HG03280 (cell line): Measurements from ENCODE around the gene KCNIP4.

Source experiments
- ATAC-seq: cut with Tn5 transposase; IDR thresholded peaks from one replicate; pipeline ENCODE4 v1.9.1; 2021; ENCODE audit warnings: mild to moderate bottlenecking, moderate library complexity; ENCODE audit not compliant: unreplicated experiment

The KCNIP4 gene

DNA sequence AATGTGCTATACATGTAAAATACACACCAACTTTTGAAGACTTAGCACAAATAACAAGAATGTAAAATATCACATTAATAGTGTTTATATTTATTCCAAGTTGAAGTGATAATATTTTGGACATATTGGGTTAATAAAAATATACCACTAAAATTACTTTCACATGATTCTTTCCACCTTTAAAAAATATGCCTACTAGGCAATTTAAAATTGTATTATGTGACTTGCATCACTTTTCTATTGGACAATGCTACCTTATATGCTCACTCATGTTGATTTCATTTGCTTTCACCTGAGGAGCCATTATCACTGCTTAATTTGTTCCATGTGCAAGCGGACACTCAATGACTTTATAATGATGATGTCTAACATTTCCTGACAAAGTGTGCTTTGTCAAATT lies 1251.8 kb downstream of the KCNIP4 start:
- no peak for ATAC-seq

DNA sequence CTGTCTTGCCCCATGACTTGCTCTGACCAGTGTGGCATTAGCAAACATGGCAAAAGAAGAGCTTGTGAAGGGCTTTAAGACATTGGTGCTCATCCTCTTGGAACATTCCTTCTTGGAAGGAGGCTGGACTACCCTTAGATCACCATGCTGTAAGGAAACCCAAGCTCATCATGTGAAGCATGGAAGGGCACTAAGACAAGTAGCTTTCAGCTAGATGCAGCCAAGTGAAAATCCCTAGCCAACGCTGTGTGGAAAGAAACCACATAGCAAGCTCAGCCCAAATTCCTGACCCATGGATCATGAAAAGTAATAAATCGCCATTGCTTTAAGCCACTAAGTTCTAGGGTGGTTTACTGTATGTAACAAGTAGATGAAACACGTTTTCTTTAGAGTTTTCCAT lies 1260.7 kb downstream of the KCNIP4 start:
- ATAC-seq: no peak

DNA sequence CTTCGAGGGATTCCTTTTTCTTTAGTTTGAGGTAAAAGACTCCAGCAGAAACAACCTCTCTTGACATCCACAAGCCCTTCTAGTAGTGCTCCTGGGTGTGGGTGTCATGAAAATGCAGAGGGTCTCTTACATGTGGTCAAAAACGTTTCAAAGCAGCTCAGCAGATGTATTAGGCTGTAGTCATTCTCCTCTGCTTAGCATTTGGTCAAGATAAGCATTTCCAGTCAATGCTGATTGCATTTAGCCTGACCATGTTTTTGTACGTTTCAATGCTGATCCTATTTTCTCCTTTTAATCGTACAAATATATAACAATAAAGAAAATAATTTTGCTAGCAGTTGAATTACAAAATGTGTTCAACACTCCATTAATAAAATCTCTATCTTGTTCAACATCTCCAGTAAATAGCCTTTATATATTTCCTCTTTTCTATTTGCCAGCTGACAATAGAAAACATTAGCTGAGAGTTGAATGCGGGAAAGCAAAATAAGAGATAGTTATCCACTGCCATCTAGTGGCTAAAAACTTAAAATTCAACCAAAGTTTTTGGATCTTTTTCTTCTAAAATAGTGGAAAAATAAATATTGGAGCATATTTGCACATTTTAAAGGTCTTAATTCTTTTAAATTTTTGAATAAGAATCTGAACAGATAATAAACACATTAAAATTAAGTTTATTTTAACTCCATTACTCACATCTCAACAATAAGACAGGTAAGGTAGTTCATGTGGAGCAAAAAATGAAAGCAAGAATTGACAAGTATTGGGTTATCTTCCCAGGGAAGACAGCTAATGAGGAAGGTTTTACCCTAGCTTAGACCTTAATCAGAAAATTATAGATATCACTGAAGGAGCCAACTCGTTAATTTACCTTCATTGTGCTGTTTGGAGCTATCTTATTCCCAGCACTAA lies 1263.5 kb downstream of the KCNIP4 start:
- ATAC-seq: no peak

DNA sequence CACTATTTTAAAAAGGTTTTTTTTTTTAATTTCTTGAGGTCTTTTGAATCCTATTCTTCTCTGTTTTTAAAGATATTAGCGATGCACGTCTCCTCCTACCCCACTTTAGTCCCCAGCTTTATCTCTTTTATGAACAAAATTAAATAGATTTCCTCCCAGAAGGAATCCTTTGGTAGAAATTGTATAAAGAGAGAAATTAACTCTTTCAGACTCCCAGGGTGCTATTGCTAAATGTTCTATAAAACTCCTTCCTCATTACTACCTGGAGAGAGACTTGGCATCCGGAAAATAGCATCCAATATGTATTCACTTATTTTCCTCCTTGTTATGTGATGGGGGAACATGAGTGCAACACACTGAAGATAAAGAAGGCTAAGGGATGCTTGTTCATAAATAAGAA lies 1264.8 kb downstream of the KCNIP4 start:
- no peak for ATAC-seq

DNA sequence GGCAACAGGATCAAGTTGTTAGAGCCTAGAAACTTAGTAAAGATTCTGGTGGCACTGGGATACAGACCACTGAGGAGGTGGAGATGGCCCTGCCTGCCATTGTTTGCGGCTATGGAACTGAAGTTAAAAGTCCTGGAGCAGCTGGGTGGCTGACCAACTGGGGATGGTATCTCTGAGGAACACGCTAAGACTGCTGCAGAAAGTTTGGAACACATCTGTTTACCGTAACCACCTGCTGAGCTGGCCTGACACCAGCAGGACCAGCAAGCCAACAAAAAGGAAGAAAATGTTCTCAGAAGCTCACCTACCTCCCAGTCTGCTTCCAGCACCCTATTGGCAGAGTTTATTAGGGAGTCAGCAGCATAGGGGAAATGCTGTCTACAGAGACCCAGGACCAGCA lies 1265.7 kb downstream of the KCNIP4 start:
- ATAC-seq: no peak

DNA sequence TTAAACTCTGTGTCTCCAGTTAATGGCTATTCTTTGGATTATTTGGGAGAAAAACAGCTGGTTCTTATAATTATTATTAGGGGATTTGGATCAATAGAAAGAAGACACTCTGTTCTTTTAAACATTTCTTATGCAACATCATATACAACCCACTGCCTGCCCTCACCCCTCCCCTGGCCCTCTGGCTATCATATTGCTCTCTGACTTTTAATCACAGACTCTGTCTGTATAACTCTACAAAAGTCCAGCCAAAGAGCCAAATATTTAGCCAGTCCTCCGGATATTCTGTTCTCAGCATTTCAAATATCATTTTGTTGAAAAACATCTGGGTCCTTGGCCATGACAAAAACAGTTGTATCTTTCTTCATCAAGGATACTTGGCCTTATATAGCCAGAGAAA lies 1267.3 kb downstream of the KCNIP4 start:
- ATAC-seq: no peak

DNA sequence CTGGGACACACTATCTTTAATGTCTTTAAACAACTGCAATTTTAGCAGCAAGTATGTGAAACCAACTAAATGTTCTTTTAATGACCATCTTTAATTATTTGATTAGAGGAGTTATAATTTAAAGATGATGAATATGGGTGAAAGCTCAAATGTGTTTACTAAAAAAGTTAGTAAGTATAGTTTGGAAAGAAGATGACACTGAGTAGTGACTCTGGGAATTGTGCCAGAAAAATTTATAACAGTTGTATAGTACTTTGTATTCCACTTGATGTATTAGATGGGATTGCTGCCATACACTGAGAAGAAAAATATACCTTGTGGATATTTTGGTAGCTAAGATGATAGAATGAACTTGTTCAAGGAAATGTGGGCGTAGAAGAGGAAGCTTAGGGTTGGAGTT lies 1267.8 kb downstream of the KCNIP4 start:
- ATAC-seq: no peak

DNA sequence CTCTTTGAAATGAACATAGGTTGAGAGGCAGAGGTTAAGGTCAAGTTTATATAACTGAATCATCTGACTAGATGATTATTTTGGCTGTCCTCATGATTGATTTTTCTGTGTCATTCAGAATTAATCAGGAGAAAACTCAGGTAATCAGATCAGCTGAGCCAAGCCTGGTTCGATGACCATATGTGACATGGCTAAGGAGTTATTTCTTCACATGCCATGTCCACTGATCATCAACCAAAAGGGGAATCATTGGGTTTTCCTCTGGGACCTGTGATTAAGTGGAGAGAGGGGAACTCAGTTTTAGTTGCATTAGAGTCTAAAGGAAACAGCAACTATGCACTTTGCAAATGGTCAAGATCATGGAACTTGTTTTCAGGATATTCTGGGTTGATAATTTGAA lies 1268.6 kb downstream of the KCNIP4 start:
- ATAC-seq: no peak
